Panc1 (cell line): ENCODE results near the gene CAPN11.

Experiments used
- POLR2AphosphoS5 ChIP-seq: IDR thresholded peaks from 2 replicates; pipeline ENCODE4 v1.6.1; 2012; ENCODE audit warnings: mild to moderate bottlenecking, low read depth, low read length, moderate library complexity
- SIN3A ChIP-seq: IDR thresholded peaks from 2 replicates; pipeline ENCODE4 v1.6.1; 2012; ENCODE audit warnings: low read depth, mild to moderate bottlenecking, low read length, moderate library complexity, borderline replicate concordance; ENCODE audit not compliant: insufficient read depth
- TCF7L2 ChIP-seq: IDR thresholded peaks from 2 replicates; pipeline ENCODE4 v1.6.1; 2011; ENCODE audit warnings: mild to moderate bottlenecking, low read depth, low read length, inconsistent platforms
- TF ChIP-seq, protein P1 (sequence below): fragments of 450-650 bp; IDR thresholded peaks from 2 replicates; pipeline ENCODE4 v1.5.1; 2017; ENCODE audit warnings: mild to moderate bottlenecking
- TF ChIP-seq, protein P2 (sequence below), 2 experiments: IDR thresholded peaks; 2 replicates each; pipeline ENCODE4 v1.6.1; 2011 to 2012; ENCODE audit warnings: low read depth in 2 of 2, control low read depth in 1 of 2, low read length in 1 of 2, mild to moderate bottlenecking in 1 of 2, moderate library complexity in 1 of 2; ENCODE audit not compliant: insufficient read depth in 1 of 2

DNA sequence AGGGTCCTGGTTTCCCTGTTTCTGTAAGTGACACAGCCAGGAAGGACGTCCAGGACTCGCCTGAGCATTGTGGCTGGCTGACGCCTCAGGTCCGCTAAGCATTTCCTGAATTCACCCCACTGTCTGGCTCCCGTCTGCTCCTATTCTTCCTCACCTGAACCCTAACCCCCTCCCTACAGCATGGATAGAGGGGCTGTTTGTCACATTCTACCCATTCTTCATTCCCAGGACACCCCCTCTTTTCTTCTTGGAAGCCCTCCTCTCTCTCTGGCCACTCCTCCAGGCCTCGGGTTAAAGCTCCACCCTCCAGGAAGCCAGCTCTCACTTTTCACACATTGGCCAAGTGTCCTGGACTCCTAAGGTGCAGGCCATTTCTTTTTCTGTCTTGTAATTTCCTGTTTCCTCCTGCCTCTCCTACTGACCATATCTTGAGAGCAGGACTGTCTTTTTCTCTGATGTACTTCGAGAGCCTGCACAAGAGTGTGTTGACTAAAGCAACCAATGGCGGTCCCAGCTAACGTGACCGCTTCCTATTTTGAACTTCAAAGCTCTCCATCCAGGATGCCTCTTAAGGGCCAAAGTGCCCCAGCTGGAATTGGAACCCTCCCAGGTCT lies 33.9 kb downstream of the CAPN11 start:
- TF ChIP-seq, protein P1, sequence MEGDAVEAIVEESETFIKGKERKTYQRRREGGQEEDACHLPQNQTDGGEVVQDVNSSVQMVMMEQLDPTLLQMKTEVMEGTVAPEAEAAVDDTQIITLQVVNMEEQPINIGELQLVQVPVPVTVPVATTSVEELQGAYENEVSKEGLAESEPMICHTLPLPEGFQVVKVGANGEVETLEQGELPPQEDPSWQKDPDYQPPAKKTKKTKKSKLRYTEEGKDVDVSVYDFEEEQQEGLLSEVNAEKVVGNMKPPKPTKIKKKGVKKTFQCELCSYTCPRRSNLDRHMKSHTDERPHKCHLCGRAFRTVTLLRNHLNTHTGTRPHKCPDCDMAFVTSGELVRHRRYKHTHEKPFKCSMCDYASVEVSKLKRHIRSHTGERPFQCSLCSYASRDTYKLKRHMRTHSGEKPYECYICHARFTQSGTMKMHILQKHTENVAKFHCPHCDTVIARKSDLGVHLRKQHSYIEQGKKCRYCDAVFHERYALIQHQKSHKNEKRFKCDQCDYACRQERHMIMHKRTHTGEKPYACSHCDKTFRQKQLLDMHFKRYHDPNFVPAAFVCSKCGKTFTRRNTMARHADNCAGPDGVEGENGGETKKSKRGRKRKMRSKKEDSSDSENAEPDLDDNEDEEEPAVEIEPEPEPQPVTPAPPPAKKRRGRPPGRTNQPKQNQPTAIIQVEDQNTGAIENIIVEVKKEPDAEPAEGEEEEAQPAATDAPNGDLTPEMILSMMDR = no peak
- TF ChIP-seq, protein P2, sequence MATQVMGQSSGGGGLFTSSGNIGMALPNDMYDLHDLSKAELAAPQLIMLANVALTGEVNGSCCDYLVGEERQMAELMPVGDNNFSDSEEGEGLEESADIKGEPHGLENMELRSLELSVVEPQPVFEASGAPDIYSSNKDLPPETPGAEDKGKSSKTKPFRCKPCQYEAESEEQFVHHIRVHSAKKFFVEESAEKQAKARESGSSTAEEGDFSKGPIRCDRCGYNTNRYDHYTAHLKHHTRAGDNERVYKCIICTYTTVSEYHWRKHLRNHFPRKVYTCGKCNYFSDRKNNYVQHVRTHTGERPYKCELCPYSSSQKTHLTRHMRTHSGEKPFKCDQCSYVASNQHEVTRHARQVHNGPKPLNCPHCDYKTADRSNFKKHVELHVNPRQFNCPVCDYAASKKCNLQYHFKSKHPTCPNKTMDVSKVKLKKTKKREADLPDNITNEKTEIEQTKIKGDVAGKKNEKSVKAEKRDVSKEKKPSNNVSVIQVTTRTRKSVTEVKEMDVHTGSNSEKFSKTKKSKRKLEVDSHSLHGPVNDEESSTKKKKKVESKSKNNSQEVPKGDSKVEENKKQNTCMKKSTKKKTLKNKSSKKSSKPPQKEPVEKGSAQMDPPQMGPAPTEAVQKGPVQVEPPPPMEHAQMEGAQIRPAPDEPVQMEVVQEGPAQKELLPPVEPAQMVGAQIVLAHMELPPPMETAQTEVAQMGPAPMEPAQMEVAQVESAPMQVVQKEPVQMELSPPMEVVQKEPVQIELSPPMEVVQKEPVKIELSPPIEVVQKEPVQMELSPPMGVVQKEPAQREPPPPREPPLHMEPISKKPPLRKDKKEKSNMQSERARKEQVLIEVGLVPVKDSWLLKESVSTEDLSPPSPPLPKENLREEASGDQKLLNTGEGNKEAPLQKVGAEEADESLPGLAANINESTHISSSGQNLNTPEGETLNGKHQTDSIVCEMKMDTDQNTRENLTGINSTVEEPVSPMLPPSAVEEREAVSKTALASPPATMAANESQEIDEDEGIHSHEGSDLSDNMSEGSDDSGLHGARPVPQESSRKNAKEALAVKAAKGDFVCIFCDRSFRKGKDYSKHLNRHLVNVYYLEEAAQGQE (IDR thresholded peaks at IDR 0.05; ENCODE audit: insufficient read depth in 1 of 2, low read depth in 2 of 2, low read length in 1 of 2) = no peak
- no peak for TF ChIP-seq POLR2AphosphoS5
- TF ChIP-seq TCF7L2 = no peak
- no peak for TF ChIP-seq SIN3A
